Neuronal stem cell (in vitro differentiated cells): ENCODE data around the gene MRAP.

ENCODE experiments used
- DNase-seq: peaks from one replicate; pipeline ENCODE4 v3.0.0-alpha.2; 2013; ENCODE audit warnings: low spot score
- H2AFZ ChIP-seq: one replicate; pipeline ENCODE4 v1.6.1; 2013; ENCODE audit warnings: mild to moderate bottlenecking, low read length, inconsistent platforms
- H2AK5ac ChIP-seq: 2 replicates; pipeline ENCODE4 v1.6.1; 2013; ENCODE audit warnings: low read depth, mild to moderate bottlenecking, inconsistent platforms, low read length, moderate library complexity, mixed read lengths
- H2BK120ac ChIP-seq: 2 replicates; pipeline ENCODE4 v1.6.1; 2013; ENCODE audit warnings: low read depth, mild to moderate bottlenecking, inconsistent platforms, low read length, moderate library complexity, mixed read lengths
- H2BK12ac ChIP-seq: one replicate; pipeline ENCODE4 v1.6.1; 2013; ENCODE audit warnings: low read length, inconsistent platforms
- H2BK15ac ChIP-seq: 2 replicates; pipeline ENCODE4 v1.6.1; 2013; ENCODE audit warnings: mild to moderate bottlenecking, low read length, inconsistent platforms, mixed read lengths
- H2BK5ac ChIP-seq: one replicate; pipeline ENCODE4 v1.6.1; 2013; ENCODE audit warnings: inconsistent platforms, mild to moderate bottlenecking, low read length, moderate library complexity
- H3K14ac ChIP-seq: one replicate; pipeline ENCODE4 v1.6.1; 2013; ENCODE audit warnings: low read length, inconsistent platforms
- H3K18ac ChIP-seq: 2 replicates; pipeline ENCODE4 v1.6.1; 2013; ENCODE audit warnings: low read length, inconsistent platforms
- H3K23ac ChIP-seq: 2 replicates; pipeline ENCODE4 v1.6.1; 2013; ENCODE audit warnings: low read depth, mild to moderate bottlenecking, mixed read lengths, low read length, inconsistent platforms; ENCODE audit not compliant: poor library complexity
- H3K27ac ChIP-seq: replicated peaks from 3 replicates; pipeline ENCODE4 v1.5.1; 2013; ENCODE audit warnings: low read length, inconsistent platforms
- H3K27me3 ChIP-seq, 3 experiments: 2 replicates each; pipeline ENCODE4 v1.6.1; 2013; ENCODE audit warnings: low read length in 3 of 3, mild to moderate bottlenecking in 2 of 3, inconsistent platforms in 1 of 3, low read depth in 1 of 3, mixed read lengths in 1 of 3, moderate library complexity in 1 of 3; ENCODE audit not compliant: control insufficient read depth in 3 of 3, insufficient read depth in 3 of 3
- H3K36me3 ChIP-seq, 2 donors: replicated peaks in 1 of 2; 2 replicates each; pipeline ENCODE4 v1.6.1; 2013; ENCODE audit warnings: low read length in 2 of 2; ENCODE audit not compliant: control insufficient read depth in 2 of 2, insufficient read depth in 2 of 2
- H3K4ac ChIP-seq: 2 replicates; pipeline ENCODE4 v1.6.1; 2013; ENCODE audit warnings: inconsistent platforms, mild to moderate bottlenecking, low read length, moderate library complexity
- H3K4me1 ChIP-seq, 2 donors: 1 replicate in 1 of 2; 2 replicates in 1 of 2; pipeline ENCODE4 v1.6.1; 2013; ENCODE audit warnings: low read length in 2 of 2, low read depth in 1 of 2; ENCODE audit not compliant: control insufficient read depth in 2 of 2, insufficient read depth in 1 of 2
- H3K4me2 ChIP-seq: one replicate; pipeline ENCODE4 v1.6.1; 2013; ENCODE audit warnings: mild to moderate bottlenecking, low read length, inconsistent platforms; ENCODE audit not compliant: insufficient read depth, poor library complexity, severe bottlenecking
- H3K4me3 ChIP-seq, 2 donors: 2 replicates each; pipeline ENCODE4 v1.5.1; 2013; ENCODE audit warnings: low read length in 2 of 2, mild to moderate bottlenecking in 2 of 2, inconsistent platforms in 1 of 2, moderate library complexity in 1 of 2
- H3K79me1 ChIP-seq: one replicate; pipeline ENCODE4 v1.6.1; 2013; ENCODE audit warnings: low read depth, mild to moderate bottlenecking, inconsistent platforms, low read length, moderate library complexity
- H3K9ac ChIP-seq: one replicate; pipeline ENCODE4 v1.6.1; 2013; ENCODE audit warnings: mild to moderate bottlenecking, low read depth, low read length, inconsistent platforms; ENCODE audit not compliant: poor library complexity
- H3K9me3 ChIP-seq, 2 donors: replicated peaks in 1 of 2; 2 replicates each; pipeline versions ENCODE3 to v1.6.1; 2013; ENCODE audit warnings: low read length in 2 of 2, mild to moderate bottlenecking in 2 of 2, inconsistent platforms in 1 of 2, low read depth in 1 of 2, mixed read lengths in 1 of 2, moderate library complexity in 1 of 2; ENCODE audit not compliant: control insufficient read depth in 2 of 2, insufficient read depth in 1 of 2
- H4K8ac ChIP-seq: one replicate; pipeline ENCODE4 v1.6.1; 2013; ENCODE audit warnings: low read depth, mild to moderate bottlenecking, inconsistent platforms, low read length, moderate library complexity
- H4K91ac ChIP-seq: one replicate; pipeline ENCODE4 v1.6.1; 2013; ENCODE audit warnings: low read length, low read depth, mild to moderate bottlenecking, inconsistent platforms; ENCODE audit not compliant: poor library complexity
- WGBS, 2 donors: extraction: QIAGEN DNeasy Blood & Tissue Kit; methylation state at CpG; one replicate each; pipeline ENCODE4 v1.1.7; 2013; ENCODE audit warnings: missing lambda C conversion rate in 2 of 2, mixed read lengths in 1 of 2; ENCODE audit not compliant: insufficient read length in 2 of 2, insufficient replicate concordance in 1 of 2; ENCODE audit errors: extremely low coverage in 2 of 2; 5-methylcytosine and 5-hydroxymethylcytosine counted together

MRAP gene

GRCh38 chr21:32346951-32347350 lies 48.3 kb downstream of the MRAP start:
- Histone ChIP-seq H4K91ac (no peak overlapping the region), H3K14ac (no peak overlapping the region), H3K23ac (peak overlapping the region; percentile 21), H3K4me2 (no peak overlapping the region), H2BK15ac (no peak overlapping the region), H3K27me3 (no peaks in the 10 kb centered on the region), H2BK5ac (no peak overlapping the region), H2AK5ac (no peak overlapping the region), H3K36me3 (peaks cover 54 to 100% of the 10 kb centered on the region in 2 donors), H3K9ac (no peak overlapping the region), H3K18ac (no peak overlapping the region), H3K27ac (no peak overlapping the region), H2BK12ac (no peak overlapping the region), H4K8ac (no peak overlapping the region), H3K9me3 (peaks cover 3 to 24% of the 10 kb centered on the region in 2 donors), H3K4ac (no peak overlapping the region), H3K79me1 (peaks cover 3% of the 10 kb centered on the region), H2AFZ (no peak overlapping the region), H3K4me3 (no peak overlapping the region), H2BK120ac (no peak overlapping the region), H3K4me1 (no peaks in the 10 kb centered on the region)
- no CpG with 5 or more reads among the region's 14 CpGs for WGBS, 2 donors
- no peak for DNase-seq

GRCh38 chr21:32347351-32347750 lies 48.7 kb downstream of the MRAP start:
- peaks cover 56 to 100% of the 10 kb centered on the region in 2 donors for H3K36me3 ChIP-seq
- WGBS, 2 donors: no CpG with 5 or more reads among the region's 12 CpGs
- H2BK12ac ChIP-seq: no peak overlapping the region

GRCh38 chr21:32347977-32348376 lies 49.3 kb downstream of the MRAP start:
- Histone ChIP-seq H3K4ac (no peak overlapping the region), H2AK5ac (no peak overlapping the region), H2BK15ac (no peak overlapping the region), H3K79me1 (peaks cover 3% of the 10 kb centered on the region), H4K91ac (no peak overlapping the region), H2BK120ac (no peak overlapping the region), H3K36me3 (peaks cover 59 to 100% of the 10 kb centered on the region in 2 donors), H4K8ac (no peak overlapping the region), H3K27me3 (no peaks in the 10 kb centered on the region), H3K4me2 (no peak overlapping the region), H3K4me3 (no peak overlapping the region), H3K9ac (no peak overlapping the region), H2BK12ac (no peak overlapping the region), H3K4me1 (no peaks in the 10 kb centered on the region), H3K9me3 (peaks cover 3 to 24% of the 10 kb centered on the region in 2 donors), H3K23ac (no peak overlapping the region), H2BK5ac (no peak overlapping the region), H3K27ac (no peak overlapping the region), H3K14ac (no peak overlapping the region), H3K18ac (no peak overlapping the region), H2AFZ (no peak overlapping the region)
- DNase-seq: no peak
- no CpG with 5 or more reads among the region's 11 CpGs for WGBS, 2 donors

More at GRCh38 chr21:32347351-32347750, 48.7 kb downstream of the MRAP start:
- H3K4me1 ChIP-seq: no peaks in the 10 kb centered on the region
- H3K27ac ChIP-seq: no peak overlapping the region
- H3K18ac ChIP-seq: no peak overlapping the region
- no peak for DNase-seq
- no peak overlapping the region for H3K23ac ChIP-seq
- H2BK5ac ChIP-seq: no peak overlapping the region
- no peak overlapping the region for H2BK15ac ChIP-seq
- H3K4me2 ChIP-seq: no peak overlapping the region
- no peak overlapping the region for H3K14ac ChIP-seq
- no peak overlapping the region for H2AFZ ChIP-seq
- H3K4me3 ChIP-seq: no peak overlapping the region
- peaks cover 3% of the 10 kb centered on the region for H3K79me1 ChIP-seq
- H3K9ac ChIP-seq: no peak overlapping the region
- H2BK120ac ChIP-seq: no peak overlapping the region
- no peak overlapping the region for H4K8ac ChIP-seq
- no peak overlapping the region for H4K91ac ChIP-seq
- H3K9me3 ChIP-seq: peaks cover 3 to 24% of the 10 kb centered on the region in 2 donors
- no peak overlapping the region for H2AK5ac ChIP-seq
- H3K4ac ChIP-seq: no peak overlapping the region
- H3K27me3 ChIP-seq: no peaks in the 10 kb centered on the region

DNA sequence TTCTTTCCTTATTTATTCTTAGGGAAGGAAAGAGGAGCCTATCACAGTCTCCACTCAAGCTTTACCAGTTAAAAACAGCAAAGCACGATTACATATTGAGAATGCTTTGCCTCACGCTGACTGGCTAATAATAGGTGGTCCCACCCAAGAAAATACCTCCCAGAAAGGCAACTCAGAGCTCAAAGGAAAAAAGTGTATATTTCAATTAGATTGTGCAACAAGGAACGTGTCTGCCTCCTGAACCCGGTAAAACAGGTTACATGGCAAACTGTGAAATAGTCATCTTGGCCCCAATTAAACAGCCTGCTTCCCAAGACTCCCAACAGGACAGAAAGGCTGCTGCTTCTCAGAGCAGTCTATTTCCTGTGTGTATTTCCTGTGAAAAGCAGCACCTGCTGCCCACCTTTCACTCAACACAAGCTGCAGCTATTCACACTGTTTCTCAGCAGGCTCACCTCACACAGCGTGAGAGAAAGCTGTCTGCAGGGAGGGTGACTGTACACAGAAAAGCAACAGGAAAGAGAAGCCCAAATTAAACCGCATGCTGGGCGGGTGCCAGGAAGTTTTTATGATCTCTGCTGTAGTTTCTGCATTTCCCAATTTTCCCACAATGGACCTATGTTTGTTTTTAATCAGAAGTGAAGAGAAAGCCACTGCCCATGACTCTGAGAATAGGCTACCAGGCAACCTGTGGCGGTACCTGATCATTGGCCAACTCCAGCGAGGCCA lies 50.1 kb downstream of the MRAP start:
- Histone ChIP-seq H3K27ac (no peak overlapping the region), H3K27me3 (no peaks in the 10 kb centered on the region), H2AK5ac (no peak overlapping the region), H2BK5ac (no peak overlapping the region), H2BK120ac (no peak overlapping the region), H3K4me3 (no peak overlapping the region), H3K9ac (no peak overlapping the region), H3K9me3 (peaks cover 3 to 18% of the 10 kb centered on the region in 2 donors), H2BK15ac (no peak overlapping the region), H3K4ac (no peak overlapping the region), H2BK12ac (no peak overlapping the region), H4K8ac (no peak overlapping the region), H3K36me3 (peaks cover 61 to 100% of the 10 kb centered on the region in 2 donors), H2AFZ (no peak overlapping the region), H4K91ac (no peak overlapping the region), H3K4me2 (no peak overlapping the region), H3K79me1 (peaks cover 3% of the 10 kb centered on the region), H3K23ac (no peak overlapping the region), H3K14ac (no peak overlapping the region), H3K18ac (no peak overlapping the region), H3K4me1 (no peaks in the 10 kb centered on the region)
- WGBS, 2 donors: no CpG with 5 or more reads among the region's 9 CpGs
- DNase-seq: no peak
